ENCODE data around the gene LPAR5. TPM values are rescaled to one million over a fixed set of nuclear protein-coding genes. Genes with fewer than 3 reads are reported as not detected.

LPAR5 gene
- total RNA-seq, 1 donor from 2014 or later = 0.73 TPM

- DNase-seq (ENCODE audit: low read depth) (peak; percentile 19), FAIRE-seq (no peak)
- H3K4me3 Mint-ChIP-seq (ENCODE audit: unreplicated experiment) = peak overlapping the region; percentile 92
- Histone ChIP-seq H3K27ac (ENCODE audit: low read depth, low read length) (peak overlapping the region; percentile 44), H3K79me2 (ENCODE audit: insufficient read depth, low read length) (peaks cover 56% of the 10 kb centered on the region), H2AFZ (ENCODE audit: low read depth, low read length) (no peak overlapping the region), H3K4me3 (ENCODE audit: insufficient read depth, low read depth, low read length) (peak overlapping the region; percentile 78), H3K27me3 (ENCODE audit: insufficient read depth, low read length) (no peaks in the 10 kb centered on the region), H4K20me1 (ENCODE audit: insufficient read depth, low read length) (peaks cover 55% of the 10 kb centered on the region), H3K36me3 (ENCODE audit: insufficient read depth, low read length) (peaks cover 19% of the 10 kb centered on the region), H3K9ac (ENCODE audit: low read length) (peak overlapping the region; percentile 85), H3K9me3 (ENCODE audit: insufficient read depth, low read depth, low read length) (no peaks in the 10 kb centered on the region), H3K4me2 (ENCODE audit: low read length) (peak overlapping the region; percentile 99), H3K4me1 (ENCODE audit: insufficient read depth, low read length) (peaks cover 37% of the 10 kb centered on the region)
- TF ChIP-seq CTCF (IDR thresholded peaks at IDR 0.05; ENCODE audit: insufficient read depth, low read depth, low read length) = peak; percentile 2
- TF ChIP-seq EZH2 (IDR thresholded peaks at IDR 0.05; ENCODE audit: insufficient read depth, low read length) = no peak
- H3K4me1 Mint-ChIP-seq (ENCODE audit: low read depth, unreplicated experiment) = peaks cover 32% of the 10 kb centered on the region
- H3K27ac Mint-ChIP-seq (ENCODE audit: unreplicated experiment) = peak overlapping the region; percentile 54
- no peaks in the 10 kb centered on the region for H3K9me3 Mint-ChIP-seq (ENCODE audit: unreplicated experiment)
- peaks cover 25% of the 10 kb centered on the region for H3K36me3 Mint-ChIP-seq (ENCODE audit: low read depth, unreplicated experiment)
- no peaks in the 10 kb centered on the region for H3K27me3 Mint-ChIP-seq (ENCODE audit: low read depth, unreplicated experiment)
Measured at GRCh38 chr12:6605421-6606330, 30.1 kb downstream of the LPAR5 start.

- no peak for DNase-seq (ENCODE audit: low read depth)
- Mint-ChIP-seq H3K27ac (ENCODE audit: unreplicated experiment) (peak overlapping the region; percentile 58), H3K4me1 (ENCODE audit: low read depth, unreplicated experiment) (peaks cover 32% of the 10 kb centered on the region), H3K9me3 (ENCODE audit: unreplicated experiment) (no peaks in the 10 kb centered on the region), H3K4me3 (ENCODE audit: unreplicated experiment) (peak overlapping the region; percentile 92), H3K36me3 (ENCODE audit: low read depth, unreplicated experiment) (peaks cover 32% of the 10 kb centered on the region), H3K27me3 (ENCODE audit: low read depth, unreplicated experiment) (no peaks in the 10 kb centered on the region)
- peak overlapping the region; percentile 85 for H3K9ac ChIP-seq (ENCODE audit: low read length)
- H3K36me3 ChIP-seq (ENCODE audit: insufficient read depth, low read length) = peaks cover 29% of the 10 kb centered on the region
- H3K27ac ChIP-seq (ENCODE audit: low read depth, low read length) = no peak overlapping the region
- FAIRE-seq = no peak
- peaks cover 37% of the 10 kb centered on the region for H3K4me1 ChIP-seq (ENCODE audit: insufficient read depth, low read length)
- H4K20me1 ChIP-seq (ENCODE audit: insufficient read depth, low read length) = peaks cover 67% of the 10 kb centered on the region
- H3K9me3 ChIP-seq (ENCODE audit: insufficient read depth, low read depth, low read length) = no peaks in the 10 kb centered on the region
- H3K27me3 ChIP-seq (ENCODE audit: insufficient read depth, low read length) = no peaks in the 10 kb centered on the region
- peak overlapping the region; percentile 78 for H3K4me3 ChIP-seq (ENCODE audit: insufficient read depth, low read depth, low read length)
- peak overlapping the region; percentile 99 for H3K4me2 ChIP-seq (ENCODE audit: low read length)
- H2AFZ ChIP-seq (ENCODE audit: low read depth, low read length) = no peak overlapping the region
- peaks cover 68% of the 10 kb centered on the region for H3K79me2 ChIP-seq (ENCODE audit: insufficient read depth, low read length)
- no peak for TF ChIP-seq CTCF (IDR thresholded peaks at IDR 0.05; ENCODE audit: insufficient read depth, low read depth, low read length)
- no peak for TF ChIP-seq EZH2 (IDR thresholded peaks at IDR 0.05; ENCODE audit: insufficient read depth, low read length)
Measured at GRCh38 chr12:6604259-6605029, 31.3 kb downstream of the LPAR5 start.
